ENCODE measurements around the gene PTPRD. TPM values are rescaled to one million over a fixed set of nuclear protein-coding genes. Genes with fewer than 3 reads are reported as not detected.

Gene PTPRD
- total RNA-seq, 3 donors from 2014 or later, result 2.9 to 5.4 (median 3.6) TPM

DNA sequence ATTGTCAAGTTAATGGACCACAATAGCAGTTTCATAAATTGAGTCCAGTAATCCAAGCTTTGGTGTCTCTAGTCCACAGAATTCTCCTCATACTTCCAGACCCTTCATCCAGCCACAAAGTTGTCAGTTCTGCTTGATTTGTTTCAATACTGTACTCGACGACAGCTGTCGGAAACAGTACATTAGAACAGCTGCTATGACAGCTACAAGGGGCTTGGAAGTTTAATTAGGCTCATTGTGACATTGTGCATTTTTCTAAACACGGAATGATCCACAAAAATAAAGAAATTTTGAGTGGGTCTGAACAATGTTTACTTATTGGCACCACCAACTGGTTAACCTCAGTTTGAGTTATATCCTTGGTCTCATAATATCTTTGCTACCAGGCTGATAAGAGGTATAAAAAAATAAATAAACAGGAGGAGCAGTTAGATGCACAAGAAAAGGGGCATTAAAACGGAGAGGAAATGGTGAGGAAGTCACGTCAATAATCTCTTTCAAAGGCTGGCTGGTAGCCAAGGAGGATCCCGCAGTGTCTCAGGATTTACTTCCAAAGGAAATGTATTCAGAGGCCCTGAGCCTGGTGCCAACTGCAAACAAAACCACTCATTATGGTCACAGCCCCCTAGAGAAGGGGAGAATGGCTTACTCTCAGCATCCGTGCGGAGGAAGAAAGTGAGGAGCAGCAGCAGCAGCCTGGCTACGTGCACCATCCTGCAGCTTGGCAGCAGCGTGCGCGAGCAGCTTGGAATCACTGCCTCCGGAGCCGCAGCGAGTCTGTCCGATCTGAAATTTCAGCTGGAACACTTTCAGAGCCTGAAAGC lies 1879.5 kb downstream of the PTPRD start:
- no peaks in the 10 kb centered on the region for H3K4me1 ChIP-seq
- peak overlapping the region; percentile 15 to 47 (median 23) for H3K4me3 ChIP-seq
- peaks cover 0 to 3% of the 10 kb centered on the region in 2 donors for H3K27me3 ChIP-seq
- no peak overlapping the region for H3K27ac ChIP-seq
- no peaks in the 10 kb centered on the region for H3K9me3 ChIP-seq
- no peaks in the 10 kb centered on the region for H3K36me3 ChIP-seq
- intact Hi-C loops (cut with DNase I; ENCODE audit: low total_unique reads), result no loop called here
- DNase-seq (ENCODE audit: low spot score in 2 of 2), result no peak
- TF ChIP-seq, protein P1, sequence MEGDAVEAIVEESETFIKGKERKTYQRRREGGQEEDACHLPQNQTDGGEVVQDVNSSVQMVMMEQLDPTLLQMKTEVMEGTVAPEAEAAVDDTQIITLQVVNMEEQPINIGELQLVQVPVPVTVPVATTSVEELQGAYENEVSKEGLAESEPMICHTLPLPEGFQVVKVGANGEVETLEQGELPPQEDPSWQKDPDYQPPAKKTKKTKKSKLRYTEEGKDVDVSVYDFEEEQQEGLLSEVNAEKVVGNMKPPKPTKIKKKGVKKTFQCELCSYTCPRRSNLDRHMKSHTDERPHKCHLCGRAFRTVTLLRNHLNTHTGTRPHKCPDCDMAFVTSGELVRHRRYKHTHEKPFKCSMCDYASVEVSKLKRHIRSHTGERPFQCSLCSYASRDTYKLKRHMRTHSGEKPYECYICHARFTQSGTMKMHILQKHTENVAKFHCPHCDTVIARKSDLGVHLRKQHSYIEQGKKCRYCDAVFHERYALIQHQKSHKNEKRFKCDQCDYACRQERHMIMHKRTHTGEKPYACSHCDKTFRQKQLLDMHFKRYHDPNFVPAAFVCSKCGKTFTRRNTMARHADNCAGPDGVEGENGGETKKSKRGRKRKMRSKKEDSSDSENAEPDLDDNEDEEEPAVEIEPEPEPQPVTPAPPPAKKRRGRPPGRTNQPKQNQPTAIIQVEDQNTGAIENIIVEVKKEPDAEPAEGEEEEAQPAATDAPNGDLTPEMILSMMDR (IDR thresholded peaks at IDR 0.05), result no peak
- TF ChIP-seq POLR2A (IDR thresholded peaks at IDR 0.05), result no peak
- TF ChIP-seq POLR2AphosphoS5 (IDR thresholded peaks at IDR 0.05), result no peak

DNA sequence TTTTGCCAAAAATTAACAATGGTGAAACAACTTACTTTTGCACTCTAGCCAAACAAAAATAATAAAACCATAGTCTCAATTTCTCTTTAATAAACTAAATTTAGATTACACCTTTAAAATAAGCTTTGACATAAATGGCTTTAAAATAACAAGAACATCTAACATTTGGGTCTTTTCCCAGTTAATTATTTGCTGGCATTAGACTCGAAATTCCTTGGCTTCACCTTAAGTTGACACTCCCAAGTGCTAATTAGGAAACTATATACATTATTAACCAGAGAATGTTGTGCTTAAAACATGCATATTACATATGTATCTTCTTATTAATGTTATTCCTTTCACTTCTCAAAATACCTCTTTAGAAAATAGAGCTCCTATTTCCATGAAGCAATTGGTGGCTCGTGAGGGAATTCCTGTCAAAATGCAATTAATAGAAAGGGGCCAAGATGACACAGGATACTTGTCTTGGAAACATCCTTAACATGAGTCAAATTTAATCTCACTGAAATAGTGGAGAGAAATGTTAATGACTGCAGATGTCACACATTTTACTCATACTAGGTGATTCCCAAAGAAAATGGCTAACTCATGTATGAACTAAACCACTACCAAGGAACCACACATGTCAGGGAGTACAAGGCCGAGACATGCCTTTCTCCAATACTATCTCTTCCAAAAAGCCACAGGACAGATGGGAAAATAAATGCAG lies 1880.3 kb downstream of the PTPRD start:
- no peak for DNase-seq (ENCODE audit: low spot score in 2 of 2)
- Histone ChIP-seq H3K36me3 (no peaks in the 10 kb centered on the region), H3K9me3 (no peaks in the 10 kb centered on the region), H3K4me3 (no peak overlapping the region), H3K27me3 (peaks cover 0 to 3% of the 10 kb centered on the region in 2 donors), H3K4me1 (no peaks in the 10 kb centered on the region), H3K27ac (no peak overlapping the region)
- intact Hi-C loops (cut with DNase I; ENCODE audit: low total_unique reads), result no loop called here
- TF ChIP-seq POLR2A (IDR thresholded peaks at IDR 0.05) (no peak), POLR2AphosphoS5 (IDR thresholded peaks at IDR 0.05) (no peak)
- TF ChIP-seq, protein P1 (IDR thresholded peaks at IDR 0.05), result no peak

DNA sequence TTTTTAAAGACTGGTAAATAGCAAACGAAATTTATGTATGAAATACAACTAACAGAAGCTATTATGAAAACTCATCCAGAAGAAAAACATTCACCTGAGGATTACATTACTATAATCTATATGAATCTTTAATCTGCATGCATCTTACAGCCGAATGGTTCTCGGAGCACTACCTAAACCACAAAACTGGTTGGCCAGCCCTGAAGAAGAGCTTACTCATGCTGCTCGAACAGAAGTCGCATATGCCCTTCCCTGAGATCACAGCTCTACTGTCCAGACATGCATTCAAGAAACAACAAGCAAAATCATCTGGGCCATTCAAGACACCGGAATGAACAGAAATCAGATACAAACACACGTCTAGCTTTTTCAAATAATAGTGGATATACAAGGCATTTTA lies 1882.2 kb downstream of the PTPRD start:
- Histone ChIP-seq H3K4me1 (no peaks in the 10 kb centered on the region), H3K27ac (no peak overlapping the region), H3K4me3 (no peak overlapping the region), H3K9me3 (no peaks in the 10 kb centered on the region), H3K27me3 (no peaks in the 10 kb centered on the region), H3K36me3 (no peaks in the 10 kb centered on the region)
- TF ChIP-seq POLR2AphosphoS5 (IDR thresholded peaks at IDR 0.05) (no peak), POLR2A (IDR thresholded peaks at IDR 0.05) (no peak)
- TF ChIP-seq, protein P1 (IDR thresholded peaks at IDR 0.05), result no peak
- intact Hi-C loops (cut with DNase I; ENCODE audit: low total_unique reads), result no loop called here
- DNase-seq (ENCODE audit: low spot score in 2 of 2), result no peak

DNA sequence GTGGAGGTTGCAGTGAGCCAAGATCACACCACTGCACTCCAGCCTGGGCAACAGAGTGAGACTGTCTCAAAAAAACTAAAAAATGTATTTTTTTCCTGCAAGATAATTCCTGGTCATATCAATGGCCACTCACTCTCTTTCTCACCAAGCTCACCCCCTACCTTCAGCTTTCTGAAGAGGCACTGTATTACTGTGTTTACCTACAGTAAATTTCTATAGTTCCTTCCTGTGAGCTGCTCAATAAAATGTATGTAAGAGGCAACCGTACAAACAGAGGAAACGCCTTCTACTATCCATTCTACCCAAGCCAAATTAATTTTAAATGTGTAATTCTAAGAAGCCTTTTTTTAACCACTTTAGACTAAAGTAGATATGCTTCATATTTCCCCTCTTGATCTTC lies 1883.9 kb downstream of the PTPRD start:
- TF ChIP-seq, protein P1 (IDR thresholded peaks at IDR 0.05), result no peak
- TF ChIP-seq POLR2AphosphoS5 (IDR thresholded peaks at IDR 0.05), result no peak
- TF ChIP-seq POLR2A (IDR thresholded peaks at IDR 0.05), result no peak
- H3K9me3 ChIP-seq, result no peaks in the 10 kb centered on the region

DNA sequence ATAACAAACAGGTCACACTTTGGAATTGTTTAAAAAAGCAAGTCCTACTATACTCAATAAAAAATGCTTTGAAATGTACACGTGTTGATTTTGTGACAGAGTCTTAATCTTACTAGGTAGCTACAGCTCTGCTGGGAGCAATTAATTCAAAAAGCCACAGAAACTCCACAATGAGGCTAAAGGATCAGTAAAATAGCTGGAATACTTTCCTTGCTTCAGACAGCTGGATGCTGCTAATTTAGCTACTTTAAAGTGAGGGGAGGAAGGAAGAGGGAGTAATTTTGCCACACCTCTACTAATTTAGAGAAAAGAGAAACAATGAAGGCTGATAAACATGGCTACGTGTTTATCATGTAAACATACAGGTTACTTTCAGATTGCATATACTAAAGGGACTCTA lies 1885.6 kb downstream of the PTPRD start:
- Histone ChIP-seq H3K27ac (no peak overlapping the region), H3K4me3 (no peak overlapping the region), H3K36me3 (no peaks in the 10 kb centered on the region), H3K27me3 (no peaks in the 10 kb centered on the region), H3K4me1 (no peaks in the 10 kb centered on the region), H3K9me3 (no peaks in the 10 kb centered on the region)
- TF ChIP-seq POLR2A (IDR thresholded peaks at IDR 0.05) (no peak), POLR2AphosphoS5 (IDR thresholded peaks at IDR 0.05) (no peak)
- TF ChIP-seq, protein P1 (IDR thresholded peaks at IDR 0.05), result no peak
- intact Hi-C loops (cut with DNase I; ENCODE audit: low total_unique reads), result no loop called here
- DNase-seq (ENCODE audit: low spot score in 2 of 2), result no peak

More for the DNA sequence above, 1883.9 kb downstream of the PTPRD start:
- intact Hi-C loops (cut with DNase I; ENCODE audit: low total_unique reads), result no loop called here
- H3K36me3 ChIP-seq, result no peaks in the 10 kb centered on the region
- no peak for DNase-seq (ENCODE audit: low spot score in 2 of 2)
- no peaks in the 10 kb centered on the region for H3K4me1 ChIP-seq
- H3K4me3 ChIP-seq, result no peak overlapping the region
- H3K27ac ChIP-seq, result no peak overlapping the region
- H3K27me3 ChIP-seq, result no peaks in the 10 kb centered on the region
